HepG2 (cell line): ENCODE results near the gene KCTD21.

Experiments used
- E2F5 ChIP-seq: sonication (generic); formaldehyde crosslinking; conservative IDR thresholded peaks from 2 replicates; pipeline ENCODE4 v1.4.0; 2020; ENCODE audit warnings: missing genetic modification reagents
- EHMT2 ChIP-seq: fragments of 200-600 bp; sonication (generic); IDR thresholded peaks from 2 replicates; pipeline ENCODE4 v1.7.0; 2017; ENCODE audit warnings: antibody characterized with exemption, low read depth, low read length, borderline replicate concordance
- MYC ChIP-seq: sonication (generic); formaldehyde crosslinking; IDR thresholded peaks from 2 replicates; pipeline ENCODE4 v1.9.0; 2021; ENCODE audit warnings: missing genetic modification reagents, borderline replicate concordance
- NBN ChIP-seq: fragments of 450-650 bp; conservative IDR thresholded peaks from 2 replicates; pipeline ENCODE4 v1.6.1; 2017
- PHF8 ChIP-seq: sonication (generic); formaldehyde crosslinking; IDR thresholded peaks from 2 replicates; pipeline ENCODE4 v1.5.0; 2020; ENCODE audit warnings: missing genetic modification reagents
- TCF7L2 ChIP-seq: IDR thresholded peaks from 2 replicates; pipeline ENCODE4 v1.6.1; 2011; ENCODE audit warnings: mild to moderate bottlenecking, low read depth, low read length, moderate library complexity

- TF ChIP-seq MYC (no peak), PHF8 (CRISPR knock-in tag) (no peak), NBN (no peak), TCF7L2 (no peak), E2F5 (no peak), EHMT2 (no peak)
Observed at GRCh38 chr11:78200061-78200460, 11.6 kb upstream of the KCTD21 start.
